Measurements from ENCODE around the gene CCDC88B. TPM values are rescaled to one million over a fixed set of nuclear protein-coding genes. Genes with fewer than 3 reads are reported as not detected.

CCDC88B gene
- total and polyA plus RNA-seq, 9 of the 15 experiments (the other 6 are each of a cell fraction or from before 2014, with no cell fraction given) = 0.13 to 18.1 (median 7.9) TPM

DNA sequence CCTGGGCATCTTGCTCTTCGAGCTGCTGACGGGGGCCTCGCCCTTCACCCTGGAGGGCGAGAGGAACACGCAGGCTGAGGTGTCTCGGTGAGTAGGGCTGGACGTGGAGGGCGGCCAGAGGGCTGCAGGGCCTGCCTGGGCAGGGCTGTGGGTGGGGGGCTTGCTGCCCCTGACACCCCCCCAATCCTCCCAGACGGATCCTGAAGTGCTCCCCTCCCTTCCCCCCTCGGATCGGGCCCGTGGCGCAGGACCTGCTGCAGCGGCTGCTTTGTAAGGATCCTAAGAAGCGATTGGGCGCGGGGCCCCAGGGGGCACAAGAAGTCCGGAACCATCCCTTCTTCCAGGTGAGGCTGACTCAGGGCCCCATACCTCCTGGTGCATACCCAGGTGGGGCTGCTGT lies 21.7 kb downstream of the CCDC88B start:
- Histone ChIP-seq H3K9ac (ENCODE audit: insufficient read depth in 1 of 2, low read depth in 2 of 2, low read length in 2 of 2) (no peak overlapping the region), H3K79me2 (ENCODE audit: control insufficient read depth, insufficient read depth, low read length) (peaks cover 21% of the 10 kb centered on the region), H3K9me1 (ENCODE audit: control insufficient read depth, insufficient read depth, low read length) (peaks cover 2% of the 10 kb centered on the region), H2AFZ (ENCODE audit: low read depth, low read length) (no peak overlapping the region), H3K36me3 (ENCODE audit: control insufficient read depth, insufficient read depth, low read length) (peaks cover 59% of the 10 kb centered on the region; the same call in 2 of the 3 replicates), H3K27me3 (ENCODE audit: control insufficient read depth in 2 of 2, insufficient read depth in 2 of 2, low read length in 2 of 2) (no peaks in the 10 kb centered on the region), H4K20me1 (replicated peaks; ENCODE audit: control insufficient read depth, insufficient read depth, low read length) (no peaks in the 10 kb centered on the region), H3K9me3 (replicated peaks; ENCODE audit: control insufficient read depth, insufficient read depth, low read depth, low read length) (no peaks in the 10 kb centered on the region), H3K4me1 (replicated peaks in 1 of 2; ENCODE audit: control insufficient read depth in 2 of 2, insufficient read depth in 2 of 2, low read length in 2 of 2) (peaks cover 23 to 40% of the 10 kb centered on the region in 2 experiments), H3K4me3 (no peak overlapping the region), H3K4me2 (ENCODE audit: insufficient read depth, low read length) (no peak overlapping the region), H3K27ac (ENCODE audit: extremely low read depth, low read depth, low read length) (no peak overlapping the region)
- FAIRE-seq (no peak), ATAC-seq (no peak), DNase-seq (ENCODE audit: extremely low read depth in 1 of 4, low spot score in 3 of 4) (no peak)
- CTCF ChIA-PET (ENCODE audit: low intra/inter-chr PET ratio) = no interaction called here
- no peak for TF ChIP-seq NR1H2 (CRISPR knock-in tag; IDR thresholded peaks at IDR 0.05)
- peak; percentile 48; the same call in 1 of the 2 replicates for TF ChIP-seq RBFOX2 (IDR thresholded peaks at IDR 0.05; ENCODE audit: low read depth, low read length)
- TF ChIP-seq POLR2G (IDR thresholded peaks at IDR 0.05; ENCODE audit: low read depth, low read length) = peak; percentile 43; the same call in 1 of the 2 replicates
- TF ChIP-seq RBM22 (IDR thresholded peaks at IDR 0.05; ENCODE audit: low read depth, low read length, poor library complexity, severe bottlenecking) = peak; percentile 33
- no TSS peak for BruUV-seq (replicated peaks)
- in situ Hi-C loops (cut with MboI) (no loop called here), intact Hi-C loops (cut with micrococcal nuclease) (no loop called here)
- POLR2A ChIA-PET = no interaction called here
- 99% methylated on average over 9 of the region's 18 CpGs for WGBS (ENCODE audit: insufficient coverage, low coverage, missing lambda C conversion rate)

DNA sequence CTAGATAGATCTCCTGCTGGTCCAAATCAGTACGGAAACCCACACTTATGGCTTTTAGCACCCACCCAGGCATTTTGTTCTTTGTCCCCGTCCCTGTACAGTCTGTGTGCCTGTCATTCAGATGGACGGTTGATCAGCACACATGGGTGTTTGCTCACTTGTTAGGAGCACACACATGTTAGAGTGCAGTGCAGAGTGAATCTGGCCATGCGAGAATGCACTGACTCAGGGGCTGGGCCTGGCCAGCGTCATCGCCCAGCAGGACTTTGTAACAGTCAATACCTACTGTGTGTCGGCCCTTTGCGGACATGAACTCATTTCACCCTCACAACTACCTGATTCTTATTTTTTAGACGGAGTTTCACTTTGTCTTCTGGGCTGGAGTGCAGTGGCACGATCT lies 22.3 kb downstream of the CCDC88B start:
- DNase-seq (ENCODE audit: extremely low read depth in 1 of 4, low spot score in 3 of 4) = no peak
- Histone ChIP-seq H3K4me1 (replicated peaks in 1 of 2; ENCODE audit: control insufficient read depth in 2 of 2, insufficient read depth in 2 of 2, low read length in 2 of 2) (peaks cover 17 to 33% of the 10 kb centered on the region in 2 experiments), H3K36me3 (ENCODE audit: control insufficient read depth, insufficient read depth, low read length) (peaks cover 62% of the 10 kb centered on the region; the same call in 2 of the 3 replicates), H3K9me3 (replicated peaks; ENCODE audit: control insufficient read depth, insufficient read depth, low read depth, low read length) (no peaks in the 10 kb centered on the region), H3K9me1 (ENCODE audit: control insufficient read depth, insufficient read depth, low read length) (no peaks in the 10 kb centered on the region), H2AFZ (ENCODE audit: low read depth, low read length) (no peak overlapping the region), H3K4me3 (no peak overlapping the region), H3K79me2 (ENCODE audit: control insufficient read depth, insufficient read depth, low read length) (peaks cover 17% of the 10 kb centered on the region), H3K27ac (ENCODE audit: extremely low read depth, low read depth, low read length) (no peak overlapping the region), H3K4me2 (ENCODE audit: insufficient read depth, low read length) (no peak overlapping the region), H3K9ac (ENCODE audit: insufficient read depth in 1 of 2, low read depth in 2 of 2, low read length in 2 of 2) (0 out of 4 replicates have a peak overlapping the region, but pooled peaks of 1 of the 2 experiments have one; percentile 22), H4K20me1 (replicated peaks; ENCODE audit: control insufficient read depth, insufficient read depth, low read length) (no peaks in the 10 kb centered on the region), H3K27me3 (ENCODE audit: control insufficient read depth in 2 of 2, insufficient read depth in 2 of 2, low read length in 2 of 2) (no peaks in the 10 kb centered on the region)
- ATAC-seq = no peak
- POLR2A ChIA-PET = interaction anchor here (1.2 kb wide), 1 partner anchor 10 kb away, joined by 3 read pairs; no protein-coding TSS in a partner anchor
- intact Hi-C loops (cut with micrococcal nuclease) (no loop called here), in situ Hi-C loops (cut with MboI) (no loop called here)
- TF ChIP-seq ZKSCAN1 (IDR thresholded peaks at IDR 0.05; ENCODE audit: low read depth, low read length) (peak; percentile 38; the same call in 1 of the 2 replicates), NR2C1 (IDR thresholded peaks at IDR 0.05) (no peak), NR2C1 (tag; IDR thresholded peaks at IDR 0.05) (no peak), THRAP3 (IDR thresholded peaks at IDR 0.05; ENCODE audit: borderline replicate concordance) (no peak)
- CTCF ChIA-PET (ENCODE audit: low intra/inter-chr PET ratio) = no interaction called here
- BruUV-seq (replicated peaks) = no TSS peak
- no peak for FAIRE-seq
- 89% methylated on average over 10 of the region's 10 CpGs for WGBS (ENCODE audit: insufficient coverage, low coverage, missing lambda C conversion rate)
